Measurements from ENCODE around the gene KLRF1.

GRCh38 chr12:9868311-9868801 lies 41.1 kb downstream of the KLRF1 start:
- TF ChIP-seq TAF1 (IDR thresholded peaks at IDR 0.05; ENCODE audit: borderline replicate concordance, low read depth, low read length) (no peak), YY1 (IDR thresholded peaks at IDR 0.05; ENCODE audit: low read depth) (no peak), NFIC (IDR thresholded peaks at IDR 0.05; ENCODE audit: borderline replicate concordance) (no peak), SIN3A (IDR thresholded peaks at IDR 0.05; ENCODE audit: borderline replicate concordance, low read depth, low read length) (no peak), FOXM1 (IDR thresholded peaks at IDR 0.05; ENCODE audit: low read depth) (no peak), CTCF (IDR thresholded peaks at IDR 0.05) (no peak), REST (IDR thresholded peaks at IDR 0.05; ENCODE audit: low read depth, low read length) (no peak), RAD21 (IDR thresholded peaks at IDR 0.05; ENCODE audit: low read length) (no peak)
